Measurements from ENCODE around the gene NTN5.

Gene NTN5

GRCh38 chr19:48619692-48620585, 52.9 kb downstream of the NTN5 start:
- DNase-seq = no peak
- in situ Hi-C loops (cut with MboI; ENCODE audit: low pct_unique_long_range_greater_than_20kb, low sequenced_read_pairs) = no loop called here

GRCh38 chr19:48618916-48619691, 53.7 kb downstream of the NTN5 start, which contains the start of the genes RPL18 and SPHK2:
RPL18 (minus strand) TSS chr19:48619178; CDS start chr19:48619143, 35 bp downstream.
SPHK2 (plus strand) TSS chr19:48619506; CDS start chr19:48620515, 1,009 bp downstream.
- in situ Hi-C loops (cut with MboI; ENCODE audit: low pct_unique_long_range_greater_than_20kb, low sequenced_read_pairs) = no loop called here
- peak; percentile 99 for DNase-seq

GRCh38 chr19:48618278-48618915, 54.4 kb downstream of the NTN5 start:
- in situ Hi-C loops (cut with MboI; ENCODE audit: low pct_unique_long_range_greater_than_20kb, low sequenced_read_pairs) = no loop called here
- DNase-seq = no peak

GRCh38 chr19:48617146-48617937, 55.5 kb downstream of the NTN5 start:
- in situ Hi-C loops (cut with MboI; ENCODE audit: low pct_unique_long_range_greater_than_20kb, low sequenced_read_pairs) = no loop called here
- no peak for DNase-seq

DNA sequence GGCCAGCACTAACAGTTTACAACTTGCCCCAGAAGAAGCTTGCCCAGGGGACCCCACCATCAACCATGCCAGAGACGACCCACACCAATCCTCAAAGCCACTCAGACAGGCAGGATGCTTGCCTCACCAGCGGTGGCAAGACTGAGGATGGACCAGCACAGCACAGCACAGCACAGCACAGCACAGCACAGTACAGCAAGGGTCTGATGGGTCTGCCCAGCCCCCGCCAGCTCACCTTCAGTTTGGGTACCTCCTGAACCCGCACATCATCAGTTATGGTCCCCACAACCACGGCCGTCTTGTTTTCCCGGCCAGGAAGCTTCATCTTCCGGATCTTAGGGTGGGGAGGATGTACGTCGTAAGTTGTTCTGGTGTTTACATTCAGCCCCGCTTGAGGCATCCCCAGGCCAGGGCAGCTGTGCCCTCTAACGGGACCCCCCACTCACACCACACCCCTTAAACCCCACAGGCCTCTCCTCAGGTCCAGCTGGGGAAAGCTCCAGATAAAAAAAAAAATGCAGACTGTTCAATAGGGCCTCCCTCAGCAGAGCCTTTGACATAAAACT, 56.2 kb downstream of the NTN5 start:
- in situ Hi-C loops (cut with MboI; ENCODE audit: low pct_unique_long_range_greater_than_20kb, low sequenced_read_pairs) = no loop called here
- no peak for DNase-seq

- DNase-seq = no peak
- in situ Hi-C loops (cut with MboI; ENCODE audit: low pct_unique_long_range_greater_than_20kb, low sequenced_read_pairs) = no loop called here
These were observed 56.8 kb downstream of the NTN5 start for GRCh38 chr19:48616041-48616436.

GRCh38 chr19:48615231-48616040, 57.4 kb downstream of the NTN5 start:
- in situ Hi-C loops (cut with MboI; ENCODE audit: low pct_unique_long_range_greater_than_20kb, low sequenced_read_pairs) = no loop called here
- DNase-seq = no peak

DNA sequence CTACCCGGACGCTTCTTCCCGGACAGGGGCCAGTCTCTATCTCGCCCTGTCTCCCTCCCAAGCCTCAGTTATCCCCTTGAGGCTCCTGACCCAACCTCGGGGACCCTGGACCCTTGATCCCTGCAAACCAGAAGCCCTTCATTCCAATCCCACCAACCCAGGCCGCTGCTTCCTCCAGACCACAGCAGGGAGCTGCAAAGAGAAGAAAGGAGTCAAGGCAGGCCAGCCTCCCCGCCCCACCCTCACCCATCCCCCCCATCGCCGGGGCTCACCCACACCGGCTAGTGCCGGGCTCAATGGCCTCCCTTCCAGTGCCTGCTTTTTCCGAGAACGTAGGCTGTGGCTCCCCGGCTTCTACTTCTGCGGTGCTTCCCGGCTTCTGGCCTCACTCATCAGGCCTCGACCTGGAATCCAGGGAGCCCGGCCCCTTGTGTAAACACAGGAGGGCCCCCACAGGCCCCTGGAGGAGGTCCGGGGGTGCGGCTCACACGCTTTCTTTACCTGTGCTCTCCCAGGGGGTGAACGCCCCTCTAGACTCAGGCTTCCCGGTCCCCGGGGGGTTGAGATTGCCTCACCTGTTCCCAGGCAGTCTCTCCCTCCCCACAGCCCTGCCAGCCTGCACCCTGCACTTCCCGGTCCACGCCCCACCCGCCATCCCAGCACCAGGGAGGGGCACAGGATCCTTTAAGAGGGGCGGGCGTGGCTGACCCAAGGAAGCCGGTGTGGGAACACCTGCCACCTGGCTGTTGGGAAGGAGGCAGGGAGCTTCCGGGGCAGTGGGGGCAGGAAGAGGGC, 58.2 kb downstream of the NTN5 start, which contains the start of gene FAM83E:
FAM83E (minus strand) TSS at position 641 of the 795 bp plus-strand sequence. CDS start 1,704 bp downstream, outside the sequence.
- in situ Hi-C loops (cut with MboI; ENCODE audit: low pct_unique_long_range_greater_than_20kb, low sequenced_read_pairs) = no loop called here
- no peak for DNase-seq

GRCh38 chr19:48613852-48614435, 58.9 kb downstream of the NTN5 start:
- in situ Hi-C loops (cut with MboI; ENCODE audit: low pct_unique_long_range_greater_than_20kb, low sequenced_read_pairs) = no loop called here
- DNase-seq = peak; percentile 41

DNA sequence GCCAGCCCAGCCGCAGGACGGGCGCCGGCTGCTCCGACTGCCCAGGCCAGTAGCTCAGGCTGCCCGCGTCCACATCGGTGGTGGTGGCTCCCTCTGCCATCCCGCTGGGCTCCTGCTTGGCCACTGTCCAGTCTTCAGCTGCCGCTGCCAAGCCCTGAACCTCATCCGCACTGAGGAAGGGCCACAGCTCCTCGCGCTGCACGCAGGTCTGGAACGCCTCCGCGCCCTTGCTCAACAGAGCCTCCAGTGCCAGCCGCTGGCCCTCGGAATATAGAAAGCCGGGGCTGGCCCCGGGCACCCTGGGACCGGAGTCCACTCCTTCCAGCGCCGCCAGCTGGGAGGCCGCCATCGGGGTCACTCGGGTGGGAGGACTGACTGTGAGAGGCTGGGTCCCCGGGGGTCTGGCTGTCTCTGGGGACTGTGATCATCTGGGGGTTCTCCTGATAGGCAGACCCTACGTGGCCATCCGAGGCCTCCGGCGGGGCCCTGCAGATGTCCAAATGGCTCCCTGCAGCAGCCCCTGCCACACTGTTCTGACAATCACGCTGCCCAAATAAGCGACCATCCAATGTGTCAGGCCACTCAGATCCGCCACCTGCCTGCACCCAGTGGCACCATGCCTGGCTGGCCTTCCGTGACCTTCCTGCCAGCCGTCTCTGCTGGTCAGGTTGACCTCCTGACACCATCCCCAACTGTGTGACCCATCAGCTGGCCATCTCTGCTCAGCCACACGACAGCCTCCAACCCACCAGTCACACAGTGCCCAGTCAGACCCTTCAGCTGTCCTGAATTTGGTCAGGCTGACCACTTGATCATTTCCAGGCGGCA, 59.6 kb downstream of the NTN5 start:
- DNase-seq = peak; percentile 21
- in situ Hi-C loops (cut with MboI; ENCODE audit: low pct_unique_long_range_greater_than_20kb, low sequenced_read_pairs) = no loop called here

DNA sequence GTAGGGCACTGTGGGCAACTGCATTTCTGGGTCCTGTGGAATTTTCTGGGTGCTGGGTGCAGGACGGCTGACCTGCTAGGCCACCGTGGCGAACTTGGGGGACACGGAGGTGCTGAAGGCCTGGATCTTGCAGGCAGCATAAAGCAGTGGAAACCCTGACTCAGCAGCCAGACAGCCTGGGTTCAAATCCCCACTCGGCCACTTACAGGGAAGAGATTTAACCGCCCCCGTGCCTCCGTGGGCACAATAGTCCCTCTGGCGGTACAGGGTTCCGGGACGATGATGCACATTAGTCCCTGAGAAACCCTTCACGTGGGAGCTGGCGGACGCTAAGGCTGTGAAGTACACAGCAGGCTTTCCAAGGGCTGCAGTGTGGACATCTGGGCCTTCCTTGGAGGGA, 60.9 kb downstream of the NTN5 start:
- in situ Hi-C loops (cut with MboI; ENCODE audit: low pct_unique_long_range_greater_than_20kb, low sequenced_read_pairs) = no loop called here
- DNase-seq = no peak
